Measurements from ENCODE around the gene DLAT.
"Not testable (repeated sequence)": the region's sequence is repeated elsewhere in the genome, so short reads cannot be mapped to it uniquely, and the experiment has no call there.

Gene DLAT

DNA sequence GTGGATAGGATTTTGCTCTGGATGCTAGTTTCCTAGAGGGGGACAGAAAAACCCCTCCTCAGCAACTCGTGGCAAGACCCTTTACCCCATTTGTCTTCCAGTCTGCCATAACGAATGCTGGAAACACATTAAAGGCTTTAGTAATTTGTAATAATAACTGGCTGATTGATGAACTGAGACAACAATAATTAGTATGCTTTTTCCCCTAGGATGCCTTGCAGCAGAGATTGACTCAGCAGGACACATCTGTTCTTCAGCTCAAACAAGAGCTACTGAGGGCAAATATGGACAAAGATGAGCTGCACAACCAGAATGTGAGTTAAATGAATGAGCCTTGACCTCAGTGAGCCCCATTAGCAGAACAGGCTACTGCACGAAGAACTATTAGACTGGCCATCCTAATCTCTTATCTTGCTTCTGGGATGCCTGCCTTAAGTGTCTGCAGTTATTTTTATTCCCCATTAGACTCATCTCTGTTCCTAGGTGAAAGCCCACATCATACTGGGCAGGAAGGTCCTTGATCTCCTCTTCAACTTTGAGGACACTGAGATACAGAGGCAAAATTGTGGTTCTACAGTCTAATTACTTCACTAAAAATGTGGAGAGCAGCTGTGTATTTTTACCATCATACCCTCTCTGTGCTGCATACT lies 32.9 kb upstream of the DLAT start:
- TF ChIP-seq CTCF (IDR thresholded peaks at IDR 0.05; ENCODE audit: insufficient read depth, low read depth, low read length, missing control alignments) = no peak
- no peak for DNase-seq (ENCODE audit: low read depth)
- no peak overlapping the region for H3K4me3 ChIP-seq (ENCODE audit: low read depth, low read length)

GRCh38 chr11:111996129-111996528 lies 29.1 kb upstream of the DLAT start:
- no peak for TF ChIP-seq CTCF (IDR thresholded peaks at IDR 0.05; ENCODE audit: insufficient read depth, low read depth, low read length, missing control alignments)
- no peak overlapping the region for H3K4me3 ChIP-seq (ENCODE audit: low read depth, low read length)
- no peak for DNase-seq (ENCODE audit: low read depth)

GRCh38 chr11:111996669-111997068 lies 28.5 kb upstream of the DLAT start:
- TF ChIP-seq CTCF (IDR thresholded peaks at IDR 0.05; ENCODE audit: insufficient read depth, low read depth, low read length, missing control alignments) = peak; percentile 6
- peak; percentile 16 for DNase-seq (ENCODE audit: low read depth)
- H3K4me3 ChIP-seq (ENCODE audit: low read depth, low read length) = not testable (repeated sequence)

GRCh38 chr11:111999111-111999510 lies 26.1 kb upstream of the DLAT start:
- TF ChIP-seq CTCF (IDR thresholded peaks at IDR 0.05; ENCODE audit: insufficient read depth, low read depth, low read length, missing control alignments) = no peak
- no peak for DNase-seq (ENCODE audit: low read depth)
- no peak overlapping the region for H3K4me3 ChIP-seq (ENCODE audit: low read depth, low read length)

DNA sequence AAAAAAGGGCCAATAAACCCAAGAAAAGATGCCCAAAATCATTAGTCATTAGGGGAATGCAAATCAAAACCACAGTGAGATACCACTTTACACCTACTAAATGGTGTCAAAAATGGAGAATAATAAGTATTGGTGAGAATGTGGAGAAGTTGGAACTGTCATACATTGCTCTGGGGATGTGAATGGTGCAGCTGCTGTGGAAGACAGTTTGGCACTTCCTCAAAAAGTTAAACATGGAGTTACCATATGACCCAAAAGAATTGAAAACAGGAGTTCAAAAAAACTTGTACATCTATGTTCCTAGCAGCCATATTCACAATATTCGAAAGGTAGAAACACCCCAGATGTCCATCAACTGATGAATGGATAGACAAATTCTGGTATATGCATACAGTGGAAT lies 24.5 kb upstream of the DLAT start:
- no peak for TF ChIP-seq CTCF (IDR thresholded peaks at IDR 0.05; ENCODE audit: insufficient read depth, low read depth, low read length, missing control alignments)
- DNase-seq (ENCODE audit: low read depth) = no peak
- H3K4me3 ChIP-seq (ENCODE audit: low read depth, low read length) = no peak overlapping the region

- no peak overlapping the region for H3K4me3 ChIP-seq (ENCODE audit: low read depth, low read length)
- no peak for TF ChIP-seq CTCF (IDR thresholded peaks at IDR 0.05; ENCODE audit: insufficient read depth, low read depth, low read length, missing control alignments)
- no peak for DNase-seq (ENCODE audit: low read depth)
These were observed 22.6 kb upstream of the DLAT start for GRCh38 chr11:112002491-112003216.
